A549 (cell line): ENCODE results near the gene ZNRF4. TPM values are rescaled to one million over a fixed set of nuclear protein-coding genes. Genes with fewer than 3 reads are reported as not detected.

Source experiments
- ATAC-seq, 2 experiments: fragments of 200-7000 bp in 1 of 2; fragments of >200 bp in 1 of 2; cut with Nextera tagmentation in 1 of 2; cut with Tn5 transposase in 1 of 2; 3 replicates each; pipeline versions ENCODE4 v1.8.0 to v1.9.1; 2018 to 2020; ENCODE audit warnings: mild to moderate bottlenecking in 1 of 2, moderate library complexity in 1 of 2
- CTCF ChIA-PET: fragments of 300-600 bp; sonication (Branson Sonifier 250); formaldehyde crosslinking; extraction: SDS; loops from one replicate; lab custom pipeline; 2021; ENCODE audit warnings: antibody characterized with exemption, inconsistent platforms; lab: Yijun Ruan, JAX
- POLR2A ChIA-PET: fragments of 350-600 bp; formaldehyde crosslinking; extraction: SDS; loops from one replicate; lab custom pipeline; 2021; ENCODE audit warnings: antibody characterized with exemption, inconsistent platforms; lab: Yijun Ruan, JAX
- DNase-seq, 2 experiments: peaks; one replicate each; pipeline versions ENCODE4 v3.0.0 to v3.0.0-alpha.2; 2011 to 2016; ENCODE audit warnings: low read depth in 1 of 2, low spot score in 1 of 2
- FAIRE-seq: peaks from 2 replicates; lab custom pipeline; 2011; peaks lifted over from hg19 to GRCh38; lab: Jason Lieb, UNC
- H3K27ac ChIP-seq, 2 experiments: fragments of >200 bp; sonication (Bioruptor Twin); formaldehyde crosslinking; 3 replicates each; pipeline ENCODE4 v1.5.1; 2016 to 2017
- H3K4me1 ChIP-seq: fragments of >200 bp; sonication (Bioruptor Twin); formaldehyde crosslinking; 3 replicates; pipeline ENCODE4 v1.6.1; 2016
- H3K4me2 ChIP-seq: fragments of >200 bp; sonication (Bioruptor Twin); formaldehyde crosslinking; 3 replicates; pipeline ENCODE4 v1.6.1; 2016
- H3K4me3 ChIP-seq: fragments of >200 bp; sonication (Bioruptor Twin); formaldehyde crosslinking; 3 replicates; pipeline ENCODE4 v1.5.1; 2016
- H3K9me3 ChIP-seq: fragments of >200 bp; sonication (Bioruptor Twin); formaldehyde crosslinking; 3 replicates; pipeline ENCODE4 v1.6.1; 2016
- BHLHE40 ChIP-seq: IDR thresholded peaks from 2 replicates; pipeline ENCODE4 v1.6.1; 2012; ENCODE audit warnings: low read depth, low read length, inconsistent platforms
- CBX2 ChIP-seq: fragments of 200-600 bp; sonication (generic); IDR thresholded peaks from 2 replicates; pipeline ENCODE4 v1.6.1; 2016; ENCODE audit warnings: low read depth, mild to moderate bottlenecking, borderline replicate concordance
- CBX8 ChIP-seq: fragments of 200-600 bp; sonication (generic); IDR thresholded peaks from 2 replicates; pipeline ENCODE4 v1.6.1; 2016
- CHD4 ChIP-seq: fragments of 200-600 bp; sonication (generic); IDR thresholded peaks from 2 replicates; pipeline ENCODE4 v1.6.1; 2016; ENCODE audit warnings: antibody characterized with exemption, mild to moderate bottlenecking, borderline replicate concordance
- EHMT2 ChIP-seq: fragments of 200-600 bp; sonication (generic); IDR thresholded peaks from 2 replicates; pipeline ENCODE4 v1.6.1; 2016; ENCODE audit warnings: antibody characterized with exemption, low read depth, mild to moderate bottlenecking, moderate library complexity
- FOSB ChIP-seq: fragments of 250-450 bp; sonication (Bioruptor Pico); IDR thresholded peaks from 2 replicates; pipeline ENCODE4 v1.5.0; 2020; ENCODE audit warnings: mild to moderate bottlenecking, moderate library complexity
- FOXS1 ChIP-seq: fragments of 250-450 bp; sonication (Bioruptor Pico); IDR thresholded peaks from 2 replicates; pipeline ENCODE4 v1.5.0; 2020; ENCODE audit warnings: mild to moderate bottlenecking, moderate library complexity
- GATA3 ChIP-seq: IDR thresholded peaks from 2 replicates; pipeline ENCODE4 v1.6.1; 2012; ENCODE audit warnings: borderline replicate concordance
- HDAC2 ChIP-seq: fragments of 200-600 bp; sonication (generic); IDR thresholded peaks from 2 replicates; pipeline ENCODE4 v1.6.1; 2016
- HOXA7 ChIP-seq: fragments of 250-450 bp; sonication (Bioruptor Pico); IDR thresholded peaks from 2 replicates; pipeline ENCODE4 v1.5.0; 2020; ENCODE audit warnings: mild to moderate bottlenecking, moderate library complexity
- HOXB13 ChIP-seq: fragments of 250-450 bp; sonication (Bioruptor Pico); IDR thresholded peaks from 2 replicates; pipeline ENCODE4 v1.5.0; 2020; ENCODE audit warnings: low read depth, mild to moderate bottlenecking, moderate library complexity
- JUN ChIP-seq, 2 experiments: fragments of >200 bp; sonication (Bioruptor Twin); formaldehyde crosslinking; IDR thresholded peaks; 2 replicates in 1 of 2; 3 replicates in 1 of 2; pipeline ENCODE4 v1.6.1; 2016 to 2017
- JUNB ChIP-seq: fragments of >200 bp; sonication (Bioruptor Twin); formaldehyde crosslinking; IDR thresholded peaks from 2 replicates; pipeline ENCODE4 v1.6.1; 2016
- KDM1A ChIP-seq: fragments of 200-600 bp; sonication (generic); IDR thresholded peaks from 2 replicates; pipeline ENCODE4 v1.6.1; 2016; ENCODE audit warnings: low read depth, mild to moderate bottlenecking
- MAZ ChIP-seq: fragments of 150-350 bp; IDR thresholded peaks from 2 replicates; pipeline ENCODE4 v1.6.1; 2014; ENCODE audit warnings: antibody characterized with exemption, low read depth, low read length, borderline replicate concordance
- PHF8 ChIP-seq: fragments of 200-600 bp; sonication (generic); IDR thresholded peaks from 2 replicates; pipeline ENCODE4 v1.6.1; 2016; ENCODE audit warnings: low read depth, mild to moderate bottlenecking, antibody characterized with exemption, moderate library complexity, borderline replicate concordance
- POLR2AphosphoS2 ChIP-seq: conservative IDR thresholded peaks from 2 replicates; pipeline ENCODE4 v1.6.1; 2012; ENCODE audit warnings: low read length, improper control_type of control experiment, inconsistent platforms
- RAD21 ChIP-seq, 2 experiments: fragments of >200 bp in 1 of 2; sonication (Bioruptor Twin) in 1 of 2; formaldehyde crosslinking in 1 of 2; IDR thresholded peaks in 1 of 2; conservative IDR thresholded peaks in 1 of 2; 2 replicates in 1 of 2; 3 replicates in 1 of 2; pipeline ENCODE4 v1.6.1; 2012 to 2018; ENCODE audit warnings: inconsistent platforms in 1 of 2
- SMC3 ChIP-seq: fragments of >200 bp; sonication (Bioruptor Twin); formaldehyde crosslinking; IDR thresholded peaks from 3 replicates; pipeline ENCODE4 v1.6.1; 2018; ENCODE audit warnings: inconsistent platforms
- SREBF2 ChIP-seq: fragments of 450-650 bp; IDR thresholded peaks from 2 replicates; pipeline ENCODE4 v1.6.1; 2014; ENCODE audit warnings: mild to moderate bottlenecking, moderate library complexity
- TP53 ChIP-seq: fragments of 250-450 bp; sonication (Bioruptor Pico); IDR thresholded peaks from 2 replicates; pipeline ENCODE4 v1.5.0; 2021; ENCODE audit warnings: mild to moderate bottlenecking, moderate library complexity
- ZFP36 ChIP-seq: fragments of 450-650 bp; IDR thresholded peaks from 2 replicates; pipeline ENCODE4 v1.6.1; 2014; ENCODE audit warnings: borderline replicate concordance; ENCODE audit not compliant: partially characterized antibody
- WGBS: methylation state at CpG from one replicate; pipeline ENCODE4 v1.1.6; 2017; ENCODE audit errors: missing lambda C conversion rate; 5-methylcytosine and 5-hydroxymethylcytosine counted together
- polyA plus RNA-seq, 4 experiments: library from polyadenylated mRNA; depleted of rRNA in 3 of 4; stranded (reverse); fragments of >200 nt; fragmentation: RNase III in 1 of 4; extraction: RNeasy Plus Mini Kit Qiagen cat#74134 plus additional on column Dnase treatment in 1 of 4; gene quantifications; 2 replicates in 3 of 4; 3 replicates in 1 of 4; pipeline ENCODE4 v1.2.3, GENCODE V29; 2011 to 2017
- TF ChIP-seq, protein P1 (sequence below): fragments of 250-450 bp; sonication (Bioruptor Pico); IDR thresholded peaks from 2 replicates; pipeline ENCODE4 v1.5.0; 2020; ENCODE audit warnings: low read depth, mild to moderate bottlenecking, moderate library complexity
- TF ChIP-seq, protein P2 (sequence below): IDR thresholded peaks from 2 replicates; pipeline ENCODE4 v1.6.1; 2012; ENCODE audit warnings: low read depth, borderline replicate concordance
- TF ChIP-seq, protein P3 (sequence below): fragments of >200 bp; sonication (Bioruptor Twin); formaldehyde crosslinking; IDR thresholded peaks from 3 replicates; pipeline ENCODE4 v1.6.1; 2016

Gene ZNRF4
- polyA plus RNA-seq, 2 of the 4 experiments (the other 2 are of a cell fraction), result not detected

DNA sequence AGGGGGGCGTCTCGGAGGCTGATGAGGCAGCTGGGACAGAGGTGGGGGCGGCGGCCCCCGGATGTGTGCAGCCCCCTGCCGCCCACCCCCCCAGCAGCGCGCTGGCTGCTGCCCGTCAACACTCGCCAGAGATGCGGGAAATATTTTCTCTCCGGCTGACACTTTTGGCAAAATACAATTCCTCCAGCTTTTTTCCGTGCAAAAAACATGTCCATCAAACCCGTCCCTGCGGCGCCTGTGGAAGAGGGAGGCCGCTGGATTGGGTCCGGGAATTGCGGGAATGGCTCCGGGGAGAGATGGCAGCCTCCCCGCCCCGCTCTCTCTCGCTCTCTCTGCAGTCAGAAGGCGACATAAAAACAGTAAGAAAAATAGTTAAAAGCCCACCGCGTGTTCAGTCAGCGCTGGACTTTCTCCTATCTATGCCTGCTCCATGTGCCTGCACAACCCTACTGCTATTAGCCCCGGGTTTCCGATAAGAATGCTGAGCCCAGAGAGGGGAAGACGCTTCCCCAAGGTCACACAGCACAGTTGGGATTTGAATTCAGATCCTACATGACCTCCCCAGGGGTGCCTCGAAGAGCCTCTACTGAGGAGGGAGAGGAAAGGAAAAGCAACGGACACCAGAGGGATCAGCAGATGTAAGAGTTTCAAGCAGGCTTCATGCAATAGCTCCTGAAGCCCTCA, 23.2 kb downstream of the ZNRF4 start:
- no peak for FAIRE-seq
- Histone ChIP-seq H3K9me3 (no peaks in the 10 kb centered on the region), H3K4me1 (no peaks in the 10 kb centered on the region), H3K4me2 (peak overlapping the region; percentile 56), H3K27ac (no peak overlapping the region), H3K4me3 (no peak overlapping the region)
- TF ChIP-seq KDM1A (peak; percentile 88; the same call in 1 of the 2 replicates), SREBF2 (no peak), ZFP36 (peak; percentile 78), HDAC2 (no peak)
- WGBS, result 29% methylated on average over 21 of the region's 32 CpGs
- ChIA-PET POLR2A (no interaction called here), CTCF (interaction anchor here (0.7 to 1.6 kb wide), 3 partner anchors 11 to 101 kb away, joined by 3 to 4 read pairs (median 4); no protein-coding TSS in a partner anchor)
- ATAC-seq, result no peak; a peak in 1 of 6 replicates
- no peak for DNase-seq

DNA sequence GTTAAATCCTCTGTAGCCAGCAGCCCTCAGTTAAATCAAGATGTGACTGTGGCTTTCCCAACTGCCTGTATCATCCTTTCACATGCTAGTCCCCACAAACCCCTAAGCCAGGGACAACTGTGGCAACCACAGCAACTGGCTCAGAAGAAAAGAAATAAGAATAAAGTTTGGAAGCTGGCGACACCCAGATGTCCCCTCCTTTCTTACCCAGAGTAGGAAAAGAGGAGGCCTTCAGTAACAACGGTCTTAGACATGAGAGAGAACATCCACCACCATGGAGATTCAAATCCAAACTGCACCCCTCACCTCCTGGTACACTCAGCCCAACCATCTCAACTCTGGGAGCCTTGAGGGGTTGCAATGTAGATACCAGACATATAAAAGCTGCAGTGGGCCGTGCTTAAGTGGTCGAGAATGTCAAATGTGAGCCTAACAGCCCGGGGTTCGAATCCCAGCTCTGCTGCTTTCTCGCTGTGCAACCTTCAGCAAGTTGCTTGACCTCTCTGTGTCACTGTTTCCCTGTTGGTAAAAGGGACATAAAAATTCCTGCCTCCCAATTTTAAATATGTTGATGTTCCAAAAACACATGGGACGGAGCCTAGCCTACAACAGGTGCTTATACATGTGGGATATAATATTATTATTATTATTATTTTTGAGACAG, 23.8 kb downstream of the ZNRF4 start:
- ATAC-seq (no peak), DNase-seq (no peak), FAIRE-seq (no peak)
- Histone ChIP-seq H3K4me1 (no peaks in the 10 kb centered on the region), H3K27ac (no peak overlapping the region), H3K4me2 (no peak overlapping the region), H3K9me3 (no peaks in the 10 kb centered on the region), H3K4me3 (no peak overlapping the region)
- WGBS, result 31% methylated on average over 8 of the region's 8 CpGs
- ChIA-PET POLR2A (no interaction called here), CTCF (interaction anchor here (0.7 to 1.6 kb wide), 4 partner anchors 12 to 102 kb away, joined by 3 to 4 read pairs (median 4); no protein-coding TSS in a partner anchor)
- no peak for TF ChIP-seq BHLHE40
- peak; percentile 46 for TF ChIP-seq ZFP36

DNA sequence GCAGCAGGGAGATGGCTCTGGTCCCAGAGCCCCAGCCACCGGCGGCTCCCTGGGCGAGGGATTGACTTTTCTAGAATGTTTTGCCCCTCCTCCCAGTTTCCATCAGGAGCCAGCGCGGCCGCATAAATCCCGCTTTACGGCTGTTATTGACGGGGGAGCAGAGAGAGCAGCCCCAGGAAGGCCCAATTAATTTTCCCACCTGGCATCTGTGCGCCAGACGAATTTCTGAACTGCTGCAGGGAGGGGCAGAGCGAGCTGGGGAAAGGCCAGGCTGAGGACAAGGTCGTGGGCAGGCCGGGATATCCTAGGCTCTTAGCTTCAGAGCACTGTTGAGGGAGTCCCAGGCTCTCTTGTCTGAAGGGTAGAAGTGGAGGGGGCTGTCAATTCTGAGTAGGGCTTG, 24.7 kb downstream of the ZNRF4 start:
- TF ChIP-seq CBX2 (no peak), TP53 (CRISPR knock-in tag) (no peak), EHMT2 (no peak), SREBF2 (no peak), FOXS1 (CRISPR knock-in tag) (no peak), CBX8 (no peak), PHF8 (no peak)
- TF ChIP-seq, protein P1, sequence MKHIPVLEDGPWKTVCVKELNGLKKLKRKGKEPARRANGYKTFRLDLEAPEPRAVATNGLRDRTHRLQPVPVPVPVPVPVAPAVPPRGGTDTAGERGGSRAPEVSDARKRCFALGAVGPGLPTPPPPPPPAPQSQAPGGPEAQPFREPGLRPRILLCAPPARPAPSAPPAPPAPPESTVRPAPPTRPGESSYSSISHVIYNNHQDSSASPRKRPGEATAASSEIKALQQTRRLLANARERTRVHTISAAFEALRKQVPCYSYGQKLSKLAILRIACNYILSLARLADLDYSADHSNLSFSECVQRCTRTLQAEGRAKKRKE (CRISPR knock-in tag), result no peak
- TF ChIP-seq, protein P2, sequence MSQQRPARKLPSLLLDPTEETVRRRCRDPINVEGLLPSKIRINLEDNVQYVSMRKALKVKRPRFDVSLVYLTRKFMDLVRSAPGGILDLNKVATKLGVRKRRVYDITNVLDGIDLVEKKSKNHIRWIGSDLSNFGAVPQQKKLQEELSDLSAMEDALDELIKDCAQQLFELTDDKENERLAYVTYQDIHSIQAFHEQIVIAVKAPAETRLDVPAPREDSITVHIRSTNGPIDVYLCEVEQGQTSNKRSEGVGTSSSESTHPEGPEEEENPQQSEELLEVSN, result no peak
- no peaks in the 10 kb centered on the region for H3K4me1 ChIP-seq
- WGBS, result 70% methylated on average over 2 of the region's 14 CpGs
- no peak for FAIRE-seq
- no peak overlapping the region for H3K4me2 ChIP-seq
- no peaks in the 10 kb centered on the region for H3K9me3 ChIP-seq
- H3K27ac ChIP-seq, result no peak overlapping the region
- POLR2A ChIA-PET, result interaction anchor here (0.6 kb wide), 1 partner anchor 9 kb away, joined by 4 read pairs; no protein-coding TSS in a partner anchor
- no peak for DNase-seq
- CTCF ChIA-PET, result interaction anchor here (0.8 to 1.4 kb wide), 5 partner anchors 11 to 431 kb away, joined by 3 read pairs; no protein-coding TSS in a partner anchor
- no peak for ATAC-seq
- H3K4me3 ChIP-seq, result no peak overlapping the region

DNA sequence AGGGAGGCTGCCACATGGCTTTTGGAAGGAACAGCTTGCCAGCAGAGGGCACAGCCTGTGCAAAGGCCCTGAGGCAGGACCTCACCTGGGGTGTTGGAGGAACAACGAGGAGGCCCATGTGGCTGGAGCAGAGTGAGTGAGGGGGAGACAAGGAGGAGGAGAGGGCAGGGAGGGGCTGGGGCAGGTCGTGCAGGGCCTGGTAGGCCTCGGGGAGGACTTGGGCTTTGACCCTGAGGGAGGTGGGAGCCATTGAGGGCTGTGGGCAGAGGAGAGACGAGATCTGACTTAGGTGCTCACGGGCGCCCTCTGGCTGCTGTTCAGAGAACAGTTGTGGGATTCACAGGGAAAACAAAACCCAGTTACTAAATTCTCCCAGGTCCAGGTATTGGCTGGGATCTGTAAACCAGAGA, 25.2 kb downstream of the ZNRF4 start:
- Histone ChIP-seq H3K4me3 (no peak overlapping the region), H3K9me3 (no peaks in the 10 kb centered on the region), H3K27ac (no peak overlapping the region), H3K4me2 (no peak overlapping the region), H3K4me1 (no peaks in the 10 kb centered on the region)
- peak in 1 of 2 experiments; percentile 63; a peak in 3 of 6 replicates for ATAC-seq
- peak; percentile 46 to 54 for DNase-seq
- ChIA-PET CTCF (interaction anchor here (0.8 to 1.0 kb wide), 4 partner anchors 12 to 432 kb away, joined by 3 read pairs; no protein-coding TSS in a partner anchor), POLR2A (interaction anchor here (0.6 kb wide), 1 partner anchor 9 kb away, joined by 4 read pairs; no protein-coding TSS in a partner anchor)
- 41% methylated on average over 3 of the region's 6 CpGs for WGBS
- no peak for FAIRE-seq
- TF ChIP-seq HOXA7 (CRISPR knock-in tag), result no peak
- TF ChIP-seq RAD21 (conservative IDR thresholded peaks at IDR 0.05 in 1 of 2, IDR thresholded peaks at IDR 0.05 in 1 of 2), result peak in 1 of 2 experiments; percentile 48; a peak in 2 of 5 replicates
- TF ChIP-seq JUN (IDR thresholded peaks at IDR 0.05), result no peak
- peak; percentile 40; the same call in 1 of the 3 replicates for TF ChIP-seq SMC3
- TF ChIP-seq, protein P3, sequence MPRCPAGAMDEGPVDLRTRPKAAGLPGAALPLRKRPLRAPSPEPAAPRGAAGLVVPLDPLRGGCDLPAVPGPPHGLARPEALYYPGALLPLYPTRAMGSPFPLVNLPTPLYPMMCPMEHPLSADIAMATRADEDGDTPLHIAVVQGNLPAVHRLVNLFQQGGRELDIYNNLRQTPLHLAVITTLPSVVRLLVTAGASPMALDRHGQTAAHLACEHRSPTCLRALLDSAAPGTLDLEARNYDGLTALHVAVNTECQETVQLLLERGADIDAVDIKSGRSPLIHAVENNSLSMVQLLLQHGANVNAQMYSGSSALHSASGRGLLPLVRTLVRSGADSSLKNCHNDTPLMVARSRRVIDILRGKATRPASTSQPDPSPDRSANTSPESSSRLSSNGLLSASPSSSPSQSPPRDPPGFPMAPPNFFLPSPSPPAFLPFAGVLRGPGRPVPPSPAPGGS, result no peak
- no peak for TF ChIP-seq BHLHE40
- TF ChIP-seq POLR2AphosphoS2, result no peak
- TF ChIP-seq MAZ, result no peak
- TF ChIP-seq CHD4, result no peak
- no peak for TF ChIP-seq HOXB13 (CRISPR knock-in tag)
- no peak for TF ChIP-seq FOSB (CRISPR knock-in tag)
- TF ChIP-seq EHMT2, result no peak
- TF ChIP-seq JUNB, result no peak
- TF ChIP-seq, protein P1 (CRISPR knock-in tag), result no peak
- no peak for TF ChIP-seq GATA3
- peak; percentile 79 for TF ChIP-seq ZFP36
